ENCODE data around the gene PPP1R8. TPM values are rescaled to one million over a fixed set of nuclear protein-coding genes. Genes with fewer than 3 reads are reported as not detected.

PPP1R8 gene
- total and polyA plus RNA-seq, 10 of the 15 experiments (the other 5 are each of a cell fraction or from before 2014, with no cell fraction given): 10.2 to 77.0 (median 53.0) TPM

DNA sequence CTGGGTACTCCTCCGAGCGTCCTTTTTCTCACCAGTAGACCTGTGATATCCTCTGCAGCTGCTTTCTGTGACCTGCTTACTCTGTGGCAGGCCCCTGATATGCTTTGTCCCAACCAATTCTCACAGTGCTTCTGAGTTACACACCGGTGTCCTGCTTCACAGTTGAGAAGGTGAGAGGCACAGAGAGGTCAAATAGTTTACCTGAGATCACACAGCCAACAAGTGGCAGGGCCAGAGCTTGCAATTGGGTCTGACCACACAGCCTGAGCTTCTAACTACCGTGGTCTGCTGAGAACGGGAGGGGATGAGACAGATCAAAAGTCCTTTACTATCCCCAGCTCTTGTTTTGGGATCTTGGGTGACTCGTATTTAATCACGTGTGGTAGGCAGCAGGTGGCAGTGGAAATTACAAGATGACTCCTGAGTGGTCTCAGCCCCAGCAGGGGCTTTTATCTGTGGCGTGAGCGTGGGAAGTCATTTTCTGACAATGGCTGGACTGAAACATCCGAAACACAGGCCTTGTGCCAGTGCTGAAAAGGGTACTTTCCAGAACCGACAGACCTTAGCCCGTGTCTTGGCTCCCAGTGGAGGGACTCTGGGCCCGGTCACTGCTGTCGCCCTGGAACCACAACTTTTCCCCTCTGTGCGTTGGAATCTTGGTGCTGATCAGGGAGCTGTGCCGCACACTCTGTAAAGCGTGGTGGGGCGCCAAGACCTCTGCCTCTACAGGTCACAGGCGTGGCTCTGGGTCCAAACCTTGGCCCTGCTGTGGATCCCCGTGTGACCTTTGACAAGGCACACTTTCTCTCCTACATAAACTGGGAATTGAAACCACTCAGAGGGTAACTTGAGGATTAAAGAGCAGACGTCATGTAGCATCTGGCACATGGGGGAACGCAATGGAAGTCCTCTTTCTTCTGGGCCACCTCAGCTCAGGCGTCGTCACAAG is 53.7 kb downstream of the PPP1R8 start (continued):
- TF ChIP-seq, protein P1, sequence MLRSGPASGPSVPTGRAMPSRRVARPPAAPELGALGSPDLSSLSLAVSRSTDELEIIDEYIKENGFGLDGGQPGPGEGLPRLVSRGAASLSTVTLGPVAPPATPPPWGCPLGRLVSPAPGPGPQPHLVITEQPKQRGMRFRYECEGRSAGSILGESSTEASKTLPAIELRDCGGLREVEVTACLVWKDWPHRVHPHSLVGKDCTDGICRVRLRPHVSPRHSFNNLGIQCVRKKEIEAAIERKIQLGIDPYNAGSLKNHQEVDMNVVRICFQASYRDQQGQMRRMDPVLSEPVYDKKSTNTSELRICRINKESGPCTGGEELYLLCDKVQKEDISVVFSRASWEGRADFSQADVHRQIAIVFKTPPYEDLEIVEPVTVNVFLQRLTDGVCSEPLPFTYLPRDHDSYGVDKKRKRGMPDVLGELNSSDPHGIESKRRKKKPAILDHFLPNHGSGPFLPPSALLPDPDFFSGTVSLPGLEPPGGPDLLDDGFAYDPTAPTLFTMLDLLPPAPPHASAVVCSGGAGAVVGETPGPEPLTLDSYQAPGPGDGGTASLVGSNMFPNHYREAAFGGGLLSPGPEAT (IDR thresholded peaks at IDR 0.05; ENCODE audit: low read depth): peak; percentile 97
- TF ChIP-seq SUZ12 (IDR thresholded peaks at IDR 0.05; ENCODE audit: unreplicated experiment) (no peak), MEF2B (IDR thresholded peaks at IDR 0.05; ENCODE audit: partially characterized antibody, poor library complexity, severe bottlenecking) (peak; percentile 72), HDGF (IDR thresholded peaks at IDR 0.05) (peak; percentile 53; the same call in 1 of the 2 replicates), RBBP5 (conservative IDR thresholded peaks at IDR 0.05) (no peak), TCF3 (IDR thresholded peaks at IDR 0.05; ENCODE audit: borderline replicate concordance, insufficient read depth, low read depth, low read length) (peak; percentile 26; the same call in 1 of the 2 replicates), CBFB (IDR thresholded peaks at IDR 0.05; ENCODE audit: low read depth) (peak; percentile 68; the same call in 1 of the 2 replicates), BCL11A (IDR thresholded peaks at IDR 0.05; ENCODE audit: low read depth, low read length) (peak; percentile 28; the same call in 1 of the 2 replicates), MEF2A (IDR thresholded peaks at IDR 0.05; ENCODE audit: insufficient read depth, low read depth, low read length) (peak; percentile 13; the same call in 1 of the 2 replicates), CEBPB (IDR thresholded peaks at IDR 0.05; ENCODE audit: borderline replicate concordance in 1 of 2, low read depth in 2 of 2, low read length in 2 of 2) (no peak), BMI1 (IDR thresholded peaks at IDR 0.05; ENCODE audit: borderline replicate concordance) (no peak), POLR2A (IDR thresholded peaks at IDR 0.05; ENCODE audit: low read depth, low read length) (peak; percentile 60), STAT1 (conservative IDR thresholded peaks at IDR 0.05) (no peak), IKZF2 (IDR thresholded peaks at IDR 0.05) (peak; percentile 94), SMARCA5 (IDR thresholded peaks at IDR 0.05) (peak; percentile 99), SUPT20H (IDR thresholded peaks at IDR 0.05; ENCODE audit: borderline replicate concordance, control insufficient read depth, low read depth, low read length) (no peak), GATAD2B (conservative IDR thresholded peaks at IDR 0.05; ENCODE audit: low read depth) (peak; percentile 71; the same call in 1 of the 2 replicates), MYC (IDR thresholded peaks at IDR 0.05; ENCODE audit: insufficient read depth, insufficient read length, insufficient replicate concordance, low read length, severe bottlenecking) (no peak), YY1 (IDR thresholded peaks at IDR 0.05; ENCODE audit: low read depth, low read length) (peak; percentile 77), PAX8 (IDR thresholded peaks at IDR 0.05) (peak; percentile 65; the same call in 1 of the 2 replicates)
- TF ChIP-seq, protein P2, sequence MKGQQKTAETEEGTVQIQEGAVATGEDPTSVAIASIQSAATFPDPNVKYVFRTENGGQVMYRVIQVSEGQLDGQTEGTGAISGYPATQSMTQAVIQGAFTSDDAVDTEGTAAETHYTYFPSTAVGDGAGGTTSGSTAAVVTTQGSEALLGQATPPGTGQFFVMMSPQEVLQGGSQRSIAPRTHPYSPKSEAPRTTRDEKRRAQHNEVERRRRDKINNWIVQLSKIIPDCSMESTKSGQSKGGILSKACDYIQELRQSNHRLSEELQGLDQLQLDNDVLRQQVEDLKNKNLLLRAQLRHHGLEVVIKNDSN (IDR thresholded peaks at IDR 0.05; ENCODE audit: borderline replicate concordance, extremely low read length, insufficient read depth, low read depth, low read length): peak; percentile 29
- TF ChIP-seq, protein P3, sequence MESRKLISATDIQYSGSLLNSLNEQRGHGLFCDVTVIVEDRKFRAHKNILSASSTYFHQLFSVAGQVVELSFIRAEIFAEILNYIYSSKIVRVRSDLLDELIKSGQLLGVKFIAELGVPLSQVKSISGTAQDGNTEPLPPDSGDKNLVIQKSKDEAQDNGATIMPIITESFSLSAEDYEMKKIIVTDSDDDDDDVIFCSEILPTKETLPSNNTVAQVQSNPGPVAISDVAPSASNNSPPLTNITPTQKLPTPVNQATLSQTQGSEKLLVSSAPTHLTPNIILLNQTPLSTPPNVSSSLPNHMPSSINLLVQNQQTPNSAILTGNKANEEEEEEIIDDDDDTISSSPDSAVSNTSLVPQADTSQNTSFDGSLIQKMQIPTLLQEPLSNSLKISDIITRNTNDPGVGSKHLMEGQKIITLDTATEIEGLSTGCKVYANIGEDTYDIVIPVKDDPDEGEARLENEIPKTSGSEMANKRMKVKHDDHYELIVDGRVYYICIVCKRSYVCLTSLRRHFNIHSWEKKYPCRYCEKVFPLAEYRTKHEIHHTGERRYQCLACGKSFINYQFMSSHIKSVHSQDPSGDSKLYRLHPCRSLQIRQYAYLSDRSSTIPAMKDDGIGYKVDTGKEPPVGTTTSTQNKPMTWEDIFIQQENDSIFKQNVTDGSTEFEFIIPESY (IDR thresholded peaks at IDR 0.05): no peak
- TF ChIP-seq, protein P4, sequence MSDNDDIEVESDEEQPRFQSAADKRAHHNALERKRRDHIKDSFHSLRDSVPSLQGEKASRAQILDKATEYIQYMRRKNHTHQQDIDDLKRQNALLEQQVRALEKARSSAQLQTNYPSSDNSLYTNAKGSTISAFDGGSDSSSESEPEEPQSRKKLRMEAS (IDR thresholded peaks at IDR 0.05; ENCODE audit: low read depth, low read length): 0 out of 2 replicates have a peak, but pooled peaks have one; percentile 18
- TF ChIP-seq, protein P5, sequence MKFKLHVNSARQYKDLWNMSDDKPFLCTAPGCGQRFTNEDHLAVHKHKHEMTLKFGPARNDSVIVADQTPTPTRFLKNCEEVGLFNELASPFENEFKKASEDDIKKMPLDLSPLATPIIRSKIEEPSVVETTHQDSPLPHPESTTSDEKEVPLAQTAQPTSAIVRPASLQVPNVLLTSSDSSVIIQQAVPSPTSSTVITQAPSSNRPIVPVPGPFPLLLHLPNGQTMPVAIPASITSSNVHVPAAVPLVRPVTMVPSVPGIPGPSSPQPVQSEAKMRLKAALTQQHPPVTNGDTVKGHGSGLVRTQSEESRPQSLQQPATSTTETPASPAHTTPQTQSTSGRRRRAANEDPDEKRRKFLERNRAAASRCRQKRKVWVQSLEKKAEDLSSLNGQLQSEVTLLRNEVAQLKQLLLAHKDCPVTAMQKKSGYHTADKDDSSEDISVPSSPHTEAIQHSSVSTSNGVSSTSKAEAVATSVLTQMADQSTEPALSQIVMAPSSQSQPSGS (IDR thresholded peaks at IDR 0.05; ENCODE audit: low read length): peak; percentile 63
